Heart left ventricle (tissue), 16 donors: Measurements from ENCODE around the gene TRERF1. TPM values are rescaled to one million over a fixed set of nuclear protein-coding genes. Genes with fewer than 3 reads are reported as not detected.

ENCODE experiments used
- ATAC-seq, 4 donors: fragments of 200-7000 bp; cut with Tn5 transposase; one replicate each; pipeline ENCODE4 v1.9.1; 2020 to 2022; ENCODE audit warnings: moderate library complexity in 4 of 4, mild to moderate bottlenecking in 3 of 4, moderate number of reproducible peaks in 1 of 4
- DNase-seq, 5 donors: peaks; one replicate each; pipeline ENCODE4 v3.0.0-alpha.2; 2020
- H3K27ac ChIP-seq, 12 donors: fragments of 200-600 bp; sonication (generic) in 4 of 12; one replicate each; pipeline versions ENCODE4 v1.5.0 to v1.8.0; 2016 to 2022; ENCODE audit warnings: mild to moderate bottlenecking in 2 of 12
- H3K27me3 ChIP-seq, 9 donors: fragments of 200-600 bp; sonication (generic) in 2 of 9; one replicate each; pipeline versions ENCODE4 v1.5.1 to v1.8.0; 2016 to 2022; ENCODE audit warnings: mild to moderate bottlenecking in 3 of 9
- H3K36me3 ChIP-seq, 9 donors: fragments of 200-600 bp; sonication (generic) in 2 of 9; one replicate each; pipeline versions ENCODE4 v1.5.0 to v1.8.0; 2018 to 2022; ENCODE audit warnings: mild to moderate bottlenecking in 2 of 9
- H3K4me1 ChIP-seq, 12 donors: fragments of 200-600 bp; sonication (generic) in 4 of 12; one replicate each; pipeline versions ENCODE4 v1.5.0 to v1.8.0; 2016 to 2022; ENCODE audit warnings: mild to moderate bottlenecking in 3 of 12
- H3K4me3 ChIP-seq, 12 donors: fragments of 200-600 bp; sonication (generic) in 4 of 12; one replicate each; pipeline versions ENCODE4 v1.5.0 to v1.8.0; 2017 to 2022; ENCODE audit warnings: mild to moderate bottlenecking in 9 of 12, moderate library complexity in 4 of 12
- H3K9me3 ChIP-seq, 12 donors: fragments of 200-600 bp; sonication (generic) in 4 of 12; one replicate each; pipeline versions ENCODE4 v1.5.0 to v1.8.0; 2016 to 2022; ENCODE audit warnings: mild to moderate bottlenecking in 1 of 12
- POLR2A ChIP-seq, 2 donors: fragments of 450-650 bp; IDR thresholded peaks; one replicate each; pipeline ENCODE4 v1.6.1; 2017; ENCODE audit warnings: antibody characterized with exemption in 2 of 2, mild to moderate bottlenecking in 2 of 2, moderate library complexity in 2 of 2
- WGBS, 4 donors: extraction: QIAGEN DNeasy Blood & Tissue Kit in 2 of 4; methylation state at CpG; one replicate each; pipeline versions ENCODE4 v1.1.5 to v1.1.7; 2013 to 2018; 5-methylcytosine and 5-hydroxymethylcytosine counted together
- intact Hi-C, 10 donors: fragments of 100-400 bp; cut with DNase I; formaldehyde crosslinking; loops; one replicate each; pipeline versions ENCODE4 v1.11.1 to v1.14.2; 2022
- polyA plus RNA-seq, 2 donors: library from polyadenylated mRNA; stranded (reverse); fragments of 200-250 nt; gene quantifications; one replicate each; pipeline ENCODE4 v1.2.3, GENCODE V29; 2013
- total RNA-seq, 9 donors: library from RNA; depleted of rRNA in 2 of 9; stranded (reverse); fragments of >200 nt in 2 of 9; fragmentation: NEBNext Ultra II Directional in 3 of 9; extraction: Animal tissue kit (Norgen Biotek cat#: 25700) in 3 of 9; gene quantifications; one replicate each; pipeline versions ENCODE4 v1.1.0 to v1.2.4, GENCODE V29; 2016 to 2023
- TF ChIP-seq, protein P1 (sequence below), 12 donors: fragments of 200-600 bp; sonication (generic) in 4 of 12; IDR thresholded peaks; one replicate each; pipeline versions ENCODE4 v1.5.0 to v1.8.0; 2018 to 2022; ENCODE audit warnings: antibody characterized with exemption in 12 of 12, mild to moderate bottlenecking in 5 of 12
- donor health status: ischemic (EF 13 %, LVEDD 7.1; RV severe dilation, severe dysfunction).
- donor health status: healthy with polysubstance abuse.
- donor health status: DM: no; HTN: yes; CAD: no.
- donor health status: DM: no; HTN: no; CAD: no.
- donor health status: ischemic (EF 25% LVEDD 6.9; RV normal size, moderate dysfunction).
- donor health status: ischemic (EF 25% LVEDD 5.7; RV mildly dilated, moderate dysfunction).
- donor health status: healthy.
- donor health status: DM: yes; HTN: yes; CAD: no.
- donor health status: ischemic (EF 35%, LVEDD 5.7; RV mildly dilated, moderate dysfunction).
- donor health status: nonischemic (EF 11% LVEDD 7.7; RV severe dilation, severe dysfunction).
- donor health status: DM: yes; HTN: yes; CAD: no.
- donor health status: PGD.
- donor health status: ischemic (EF 29% LVEDD 5.4; RV normal size, mild dysfunction).
- donor health status: nonischemic (EF 23%, LVEDD 6.1; RV moderate dilation, normal function).

TRERF1 gene
- total and polyA plus RNA-seq, 11 donors = 0.53 to 4.5 (median 1.5) TPM

DNA sequence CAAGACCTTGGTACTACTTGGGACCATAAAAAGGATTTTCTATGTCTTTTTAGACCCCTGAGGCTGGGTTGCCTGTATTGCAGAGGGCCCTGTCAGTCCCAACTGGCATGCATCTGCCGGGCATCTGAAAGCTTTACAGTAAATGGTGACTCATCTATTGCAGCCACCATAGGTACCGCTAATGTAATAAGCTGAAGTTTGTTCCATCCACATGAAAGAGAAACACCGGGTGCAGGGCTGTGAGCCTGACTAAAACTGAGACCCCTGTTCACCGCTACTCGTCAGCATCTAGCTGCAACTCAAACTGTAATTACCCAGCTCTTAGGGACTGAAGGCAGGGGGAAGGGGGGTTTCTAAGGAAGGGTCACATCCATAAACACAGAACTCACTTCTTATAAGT is 49.5 kb downstream of the TRERF1 start:
- Histone ChIP-seq H3K36me3 (no peaks in the 10 kb centered on the region), H3K9me3 (no peaks in the 10 kb centered on the region), H3K27ac (peak overlapping the region in 1 of 12 donors; percentile 58), H3K27me3 (no peaks in the 10 kb centered on the region), H3K4me3 (no peak overlapping the region), H3K4me1 (peaks cover 0 to 57% (median 34%) of the 10 kb centered on the region in 12 donors)
- intact Hi-C loops = no loop called here
- WGBS, 4 donors = 91 to 95% (median 91%) methylated on average over 5 of the region's 5 CpGs
- TF ChIP-seq, protein P1, sequence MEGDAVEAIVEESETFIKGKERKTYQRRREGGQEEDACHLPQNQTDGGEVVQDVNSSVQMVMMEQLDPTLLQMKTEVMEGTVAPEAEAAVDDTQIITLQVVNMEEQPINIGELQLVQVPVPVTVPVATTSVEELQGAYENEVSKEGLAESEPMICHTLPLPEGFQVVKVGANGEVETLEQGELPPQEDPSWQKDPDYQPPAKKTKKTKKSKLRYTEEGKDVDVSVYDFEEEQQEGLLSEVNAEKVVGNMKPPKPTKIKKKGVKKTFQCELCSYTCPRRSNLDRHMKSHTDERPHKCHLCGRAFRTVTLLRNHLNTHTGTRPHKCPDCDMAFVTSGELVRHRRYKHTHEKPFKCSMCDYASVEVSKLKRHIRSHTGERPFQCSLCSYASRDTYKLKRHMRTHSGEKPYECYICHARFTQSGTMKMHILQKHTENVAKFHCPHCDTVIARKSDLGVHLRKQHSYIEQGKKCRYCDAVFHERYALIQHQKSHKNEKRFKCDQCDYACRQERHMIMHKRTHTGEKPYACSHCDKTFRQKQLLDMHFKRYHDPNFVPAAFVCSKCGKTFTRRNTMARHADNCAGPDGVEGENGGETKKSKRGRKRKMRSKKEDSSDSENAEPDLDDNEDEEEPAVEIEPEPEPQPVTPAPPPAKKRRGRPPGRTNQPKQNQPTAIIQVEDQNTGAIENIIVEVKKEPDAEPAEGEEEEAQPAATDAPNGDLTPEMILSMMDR (IDR thresholded peaks at IDR 0.05) = no peak
- TF ChIP-seq POLR2A (IDR thresholded peaks at IDR 0.05) = no peak
- DNase-seq (no peak), ATAC-seq (no peak)

GRCh38 chr6:42401613-42401951 is 50.1 kb downstream of the TRERF1 start:
- DNase-seq (no peak), ATAC-seq (no peak)
- Histone ChIP-seq H3K4me3 (no peak overlapping the region), H3K9me3 (no peaks in the 10 kb centered on the region), H3K36me3 (no peaks in the 10 kb centered on the region), H3K27ac (peak overlapping the region in 1 of 12 donors; percentile 58), H3K27me3 (no peaks in the 10 kb centered on the region), H3K4me1 (peaks cover 0 to 51% (median 29%) of the 10 kb centered on the region in 12 donors)
- WGBS, 4 donors = 86 to 91% (median 90%) methylated on average over 3 of the region's 3 CpGs
- no peak for TF ChIP-seq POLR2A (IDR thresholded peaks at IDR 0.05)
- TF ChIP-seq, protein P1 (IDR thresholded peaks at IDR 0.05) = no peak
- intact Hi-C loops = no loop called here

DNA sequence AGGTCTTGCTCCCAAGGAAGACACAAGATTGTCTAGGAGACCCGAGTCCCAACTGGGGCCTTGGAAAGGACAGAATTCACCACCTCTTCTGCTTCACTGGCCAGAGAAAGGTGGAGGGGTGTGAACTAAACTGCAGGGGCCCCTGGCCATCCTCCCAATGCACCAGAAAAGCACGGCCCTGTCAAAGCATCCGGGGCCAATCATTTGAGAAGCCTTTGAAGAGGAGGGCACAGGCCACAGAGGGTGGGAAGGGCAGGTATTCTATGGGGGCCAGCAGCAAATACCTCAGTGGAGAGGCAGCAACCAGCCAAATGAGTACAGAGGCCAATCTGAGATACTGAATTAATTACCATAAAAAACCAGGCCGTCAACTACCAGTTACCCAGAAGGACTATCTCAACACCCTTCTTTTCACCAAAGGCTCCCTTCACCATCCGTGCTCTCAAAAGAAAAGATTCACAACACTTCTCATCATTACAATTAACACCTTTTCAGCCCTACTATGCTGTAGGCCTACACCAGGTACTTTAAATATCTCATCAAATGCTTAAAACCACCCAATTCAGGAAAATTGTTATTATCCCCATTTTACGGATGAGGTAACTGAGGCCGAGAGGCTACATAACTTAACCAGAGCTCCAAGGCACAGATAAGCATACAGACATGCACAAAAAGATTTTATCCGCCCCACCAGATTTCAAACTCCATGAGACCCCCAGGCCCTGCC is 50.7 kb downstream of the TRERF1 start:
- no peaks in the 10 kb centered on the region for H3K36me3 ChIP-seq
- 83 to 95% (median 93%) methylated on average over 8 of the region's 8 CpGs for WGBS, 4 donors
- H3K27ac ChIP-seq = no peak overlapping the region
- DNase-seq = no peak
- H3K9me3 ChIP-seq = no peaks in the 10 kb centered on the region
- no peaks in the 10 kb centered on the region for H3K27me3 ChIP-seq
- H3K4me1 ChIP-seq = peaks cover 0 to 46% (median 24%) of the 10 kb centered on the region in 12 donors
- intact Hi-C loops = no loop called here
- no peak overlapping the region for H3K4me3 ChIP-seq
- no peak for TF ChIP-seq POLR2A (IDR thresholded peaks at IDR 0.05)
- TF ChIP-seq, protein P1 (IDR thresholded peaks at IDR 0.05) = no peak
- no peak for ATAC-seq

- no peaks in the 10 kb centered on the region for H3K27me3 ChIP-seq
- TF ChIP-seq, protein P1 (IDR thresholded peaks at IDR 0.05) = no peak
- TF ChIP-seq POLR2A (IDR thresholded peaks at IDR 0.05) = no peak
- H3K27ac ChIP-seq = no peak overlapping the region
- DNase-seq (no peak), ATAC-seq (no peak)
- intact Hi-C loops = no loop called here
- 86 to 94% (median 91%) methylated on average over 7 to 8 of the region's 8 CpGs for WGBS, 4 donors
- H3K4me1 ChIP-seq = peaks cover 0 to 42% (median 15%) of the 10 kb centered on the region in 12 donors
- H3K4me3 ChIP-seq = no peak overlapping the region
- no peaks in the 10 kb centered on the region for H3K9me3 ChIP-seq
- no peaks in the 10 kb centered on the region for H3K36me3 ChIP-seq
These were observed 51.5 kb downstream of the TRERF1 start for GRCh38 chr6:42400061-42400760.
